Adipocyte (in vitro differentiated cells): ENCODE measurements around the gene SIGLEC11.
A peak's percentile ranks its signal among the peaks of the same experiment; 100 is the strongest.
"Not testable (repeated sequence)": the region's sequence is repeated elsewhere in the genome, so short reads cannot be mapped to it uniquely, and the experiment has no call there.

Experiments
- DNase-seq: peaks from one replicate; pipeline ENCODE4 v3.0.0-alpha.2; 2015; ENCODE audit warnings: low read depth
- H3K27me3 ChIP-seq: replicated peaks from 2 replicates; pipeline ENCODE4 v1.7.0; 2013; ENCODE audit warnings: mild to moderate bottlenecking, low read length, moderate library complexity; ENCODE audit not compliant: control insufficient read depth, insufficient read depth
- H3K36me3 ChIP-seq: 2 replicates; pipeline ENCODE4 v1.7.0; 2013; ENCODE audit warnings: low read length, mild to moderate bottlenecking, moderate library complexity; ENCODE audit not compliant: control insufficient read depth, insufficient read depth, severe bottlenecking
- H3K4me1 ChIP-seq: 2 replicates; pipeline ENCODE4 v1.7.0; 2013; ENCODE audit warnings: mild to moderate bottlenecking, low read length, moderate library complexity; ENCODE audit not compliant: control insufficient read depth, insufficient read depth
- H3K4me3 ChIP-seq: 2 replicates; pipeline ENCODE4 v1.7.0; 2013; ENCODE audit warnings: mild to moderate bottlenecking, low read length, moderate library complexity
- H3K9ac ChIP-seq: 2 replicates; pipeline ENCODE4 v1.7.0; 2013; ENCODE audit warnings: mild to moderate bottlenecking, low read length, moderate library complexity
- H3K9me3 ChIP-seq: 2 replicates; pipeline ENCODE4 v1.7.0; 2013; ENCODE audit warnings: mild to moderate bottlenecking, low read length, moderate library complexity; ENCODE audit not compliant: control insufficient read depth

Gene SIGLEC11

DNA sequence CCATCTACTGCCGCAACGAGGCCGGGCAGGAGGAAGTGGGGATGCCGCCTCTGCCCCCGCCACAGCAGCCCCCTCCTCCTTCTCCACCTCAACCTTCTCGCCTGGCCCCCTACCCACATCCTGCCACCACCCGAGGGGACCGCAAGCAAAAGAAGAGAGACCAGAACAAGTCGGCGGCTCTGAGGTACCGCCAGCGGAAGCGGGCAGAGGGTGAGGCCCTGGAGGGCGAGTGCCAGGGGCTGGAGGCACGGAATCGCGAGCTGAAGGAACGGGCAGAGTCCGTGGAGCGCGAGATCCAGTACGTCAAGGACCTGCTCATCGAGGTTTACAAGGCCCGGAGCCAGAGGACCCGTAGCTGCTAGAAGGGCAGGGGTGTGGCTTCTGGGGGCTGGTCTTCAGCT, 28.2 kb downstream of the SIGLEC11 start:
- Histone ChIP-seq H3K4me3 (no peak overlapping the region), H3K36me3 (peaks cover 24% of the 10 kb centered on the region), H3K9me3 (no peaks in the 10 kb centered on the region), H3K4me1 (peaks cover 7% of the 10 kb centered on the region), H3K27me3 (no peaks in the 10 kb centered on the region), H3K9ac (no peak overlapping the region)
- DNase-seq: no peak

DNA sequence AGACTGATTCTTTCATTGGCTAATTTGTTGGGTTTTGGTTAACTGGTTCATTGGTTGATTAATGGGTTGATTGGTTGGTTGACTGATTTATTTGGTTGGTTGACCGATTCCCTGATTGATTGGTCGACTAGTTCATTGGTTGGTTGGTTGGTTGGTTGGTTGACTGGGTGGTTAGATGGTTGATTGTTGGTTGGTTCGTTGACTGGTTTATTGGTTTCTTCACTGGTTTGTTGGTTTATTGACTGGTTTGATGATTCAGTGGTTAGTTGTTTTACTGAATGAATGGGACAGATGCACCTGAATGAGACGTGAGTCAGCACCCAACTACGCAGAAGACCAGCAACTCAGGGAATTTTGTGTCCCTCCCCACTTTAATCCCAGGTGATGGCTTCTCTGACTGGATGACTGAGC, 28.9 kb downstream of the SIGLEC11 start:
- peaks cover 12% of the 10 kb centered on the region for H3K4me1 ChIP-seq
- H3K36me3 ChIP-seq: peaks cover 28% of the 10 kb centered on the region
- H3K27me3 ChIP-seq: no peaks in the 10 kb centered on the region
- H3K4me3 ChIP-seq: peak overlapping the region; percentile 97
- H3K9ac ChIP-seq: no peak overlapping the region
- no peaks in the 10 kb centered on the region for H3K9me3 ChIP-seq
- no peak for DNase-seq

DNA sequence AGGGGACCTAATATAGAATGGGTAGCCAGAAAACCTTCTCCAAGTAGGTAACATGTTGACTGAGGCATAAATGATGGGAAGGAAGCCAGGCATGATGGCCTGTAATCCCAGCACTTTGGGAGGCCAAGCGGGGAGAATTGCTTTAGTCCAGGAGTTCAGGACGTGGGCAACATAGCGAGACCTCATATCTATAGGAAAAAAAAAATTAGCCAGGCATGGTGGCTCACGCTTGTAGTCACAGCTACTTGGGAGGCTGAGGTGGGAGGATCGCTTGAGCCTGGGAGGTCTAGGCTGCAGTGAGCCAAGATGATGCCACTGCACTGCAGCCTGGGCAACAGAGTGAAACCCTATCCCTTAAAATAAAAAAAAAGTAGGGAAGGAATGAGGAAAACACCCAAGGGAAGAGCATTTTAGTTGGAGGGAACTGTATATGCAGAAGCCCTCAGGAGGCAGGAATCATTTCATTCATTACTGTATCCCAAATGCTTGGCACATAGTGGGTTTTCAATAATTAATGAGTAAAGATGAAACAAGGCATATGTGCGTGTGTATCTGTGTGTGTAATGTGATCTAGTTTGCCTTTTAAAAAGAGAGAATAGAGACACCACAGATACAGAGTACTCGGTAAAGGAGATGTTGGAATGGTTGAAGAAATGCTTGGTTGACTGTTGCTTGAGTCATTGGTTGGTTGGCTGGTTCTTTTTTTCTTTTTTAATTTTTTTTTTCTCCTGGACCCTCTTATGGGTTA, 29.5 kb downstream of the SIGLEC11 start:
- no peaks in the 10 kb centered on the region for H3K9me3 ChIP-seq
- DNase-seq: no peak
- H3K9ac ChIP-seq: no peak overlapping the region
- H3K36me3 ChIP-seq: peaks cover 31% of the 10 kb centered on the region
- H3K4me1 ChIP-seq: peaks cover 12% of the 10 kb centered on the region
- H3K4me3 ChIP-seq: peak overlapping the region; percentile 97
- no peaks in the 10 kb centered on the region for H3K27me3 ChIP-seq

DNA sequence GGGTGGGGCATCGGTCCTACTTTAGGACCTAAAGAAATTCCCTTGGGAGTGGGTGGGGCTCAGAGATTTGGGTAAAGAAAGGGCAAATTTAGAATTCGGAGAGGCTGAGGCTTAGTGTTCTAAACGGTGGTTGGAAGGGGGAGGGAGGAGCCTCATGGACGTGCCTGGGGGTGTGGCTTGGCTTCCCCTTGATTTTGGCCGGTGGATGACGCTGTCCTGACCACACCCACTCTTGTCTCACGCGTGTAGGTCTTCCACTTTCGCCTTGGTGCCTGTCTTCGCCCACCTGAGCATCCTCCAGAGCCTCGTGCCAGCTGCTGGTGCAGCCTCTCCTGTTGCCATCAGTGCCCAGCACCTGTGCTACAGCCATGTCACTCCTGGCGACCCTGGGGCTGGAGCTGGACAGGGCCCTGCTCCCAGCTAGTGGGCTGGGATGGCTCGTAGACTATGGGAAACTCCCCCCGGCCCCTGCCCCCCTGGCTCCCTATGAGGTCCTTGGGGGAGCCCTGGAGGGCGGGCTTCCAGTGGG, 30.4 kb downstream of the SIGLEC11 start:
- H3K4me3 ChIP-seq: peak overlapping the region; percentile 97
- H3K9ac ChIP-seq: peak overlapping the region; percentile 46
- DNase-seq: peak; percentile 24
- no peaks in the 10 kb centered on the region for H3K9me3 ChIP-seq
- H3K27me3 ChIP-seq: no peaks in the 10 kb centered on the region
- peaks cover 12% of the 10 kb centered on the region for H3K4me1 ChIP-seq
- H3K36me3 ChIP-seq: peaks cover 31% of the 10 kb centered on the region

DNA sequence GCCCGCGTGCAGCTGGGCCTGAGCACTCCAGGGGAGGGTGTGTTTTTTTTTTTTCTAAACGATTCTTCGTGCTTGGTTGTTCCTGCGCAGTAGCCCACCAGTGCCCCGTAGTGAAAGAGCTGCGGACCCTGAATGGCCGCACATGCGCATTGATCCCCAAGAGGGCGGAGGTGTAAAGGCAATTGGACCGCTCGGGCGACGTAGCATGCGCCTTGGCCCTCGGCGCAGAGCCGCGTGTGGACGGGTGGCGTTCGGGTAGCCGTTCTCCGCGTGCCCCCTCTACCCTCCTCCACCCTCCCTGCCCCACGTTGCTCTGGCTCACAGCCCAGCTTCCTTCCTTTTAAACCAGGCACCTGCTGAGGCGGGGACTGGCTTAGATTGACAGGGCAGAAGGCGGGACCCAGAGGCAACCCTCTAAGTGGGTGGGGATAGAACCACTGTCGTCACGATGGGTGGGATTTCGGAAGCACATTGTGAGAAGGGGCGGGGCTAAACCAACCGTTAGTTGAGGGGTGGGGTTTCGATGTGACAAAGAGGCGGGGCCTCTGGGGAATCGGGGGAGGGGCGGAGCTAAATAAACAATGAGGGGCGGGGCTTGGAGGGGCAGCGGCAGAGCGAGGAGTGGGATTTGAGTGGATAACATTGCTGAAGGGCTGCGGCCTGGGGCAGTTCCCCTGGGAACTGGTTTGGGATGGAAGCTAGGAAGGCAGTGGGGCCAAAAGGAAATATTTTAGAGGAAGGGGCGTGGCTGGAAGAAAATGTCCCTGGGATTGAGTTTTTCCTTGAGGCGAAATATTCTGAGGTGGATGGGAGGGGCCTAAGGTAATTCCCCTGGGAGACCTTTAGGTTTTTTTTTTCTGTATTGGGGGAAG, 31.1 kb downstream of the SIGLEC11 start:
- Histone ChIP-seq H3K27me3 (no peaks in the 10 kb centered on the region), H3K4me3 (peak overlapping the region; percentile 97), H3K9me3 (no peaks in the 10 kb centered on the region), H3K4me1 (peaks cover 13% of the 10 kb centered on the region), H3K36me3 (peaks cover 31% of the 10 kb centered on the region), H3K9ac (peak overlapping the region; percentile 93)
- DNase-seq: peak; percentile 98

GRCh38 chr19:49929121-49929610, 31.8 kb downstream of the SIGLEC11 start, which contains the start of the genes ATF5 and NUP62:
Gene ATF5 (plus strand): TSS chr19:49929205. CDS start chr19:49930851, 1,646 bp downstream.
Gene NUP62 (minus strand): TSS chr19:49929504. CDS start chr19:49909807, 19,697 bp downstream.
- H3K27me3 ChIP-seq: no peaks in the 10 kb centered on the region
- DNase-seq: peak; percentile 92
- H3K4me1 ChIP-seq: peaks cover 20% of the 10 kb centered on the region
- no peaks in the 10 kb centered on the region for H3K9me3 ChIP-seq
- H3K9ac ChIP-seq: peak within 1 kb of the TSS; percentile 93
- H3K4me3 ChIP-seq: peak within 1 kb of the TSS; percentile 97
- peaks cover 31% of the 10 kb centered on the region for H3K36me3 ChIP-seq

- H3K9me3 ChIP-seq: no peaks in the 10 kb centered on the region
- peak overlapping the region; percentile 17 for H3K9ac ChIP-seq
- H3K27me3 ChIP-seq: no peaks in the 10 kb centered on the region
- H3K4me3 ChIP-seq: peak overlapping the region; percentile 29
- H3K4me1 ChIP-seq: peaks cover 27% of the 10 kb centered on the region
- DNase-seq: no peak
- peaks cover 23% of the 10 kb centered on the region for H3K36me3 ChIP-seq
Measured at GRCh38 chr19:49927526-49928264, 33.3 kb downstream of the SIGLEC11 start.

GRCh38 chr19:49926515-49926914, 34.5 kb downstream of the SIGLEC11 start:
- no peaks in the 10 kb centered on the region for H3K27me3 ChIP-seq
- H3K4me1 ChIP-seq: peaks cover 39% of the 10 kb centered on the region
- H3K4me3 ChIP-seq: no peak overlapping the region
- H3K9ac ChIP-seq: no peak overlapping the region
- H3K36me3 ChIP-seq: peaks cover 14% of the 10 kb centered on the region
- no peak for DNase-seq
- no peaks in the 10 kb centered on the region for H3K9me3 ChIP-seq

DNA sequence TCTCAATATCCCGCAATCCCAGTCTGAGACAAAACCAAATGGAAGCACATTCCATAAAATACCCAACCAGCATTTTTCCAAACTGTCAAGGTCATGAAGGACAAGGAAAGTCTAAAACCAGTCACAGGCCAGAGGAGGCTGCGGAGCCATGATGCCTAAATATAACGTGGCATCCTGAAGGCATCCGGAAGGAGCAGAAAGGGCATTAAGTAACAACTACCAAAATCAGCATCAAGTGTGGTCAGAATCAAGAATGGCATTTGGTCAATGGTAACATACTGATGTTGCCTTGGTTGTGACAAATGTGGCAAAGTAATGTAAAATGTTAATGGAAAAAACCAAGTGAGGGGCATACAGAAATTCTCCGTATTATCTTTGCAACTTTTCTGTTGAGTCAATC, 35.5 kb downstream of the SIGLEC11 start:
- no peak for DNase-seq
- H3K36me3 ChIP-seq: peaks cover 8% of the 10 kb centered on the region
- H3K9me3 ChIP-seq: no peaks in the 10 kb centered on the region

GRCh38 chr19:49924881-49925210, 36.1 kb downstream of the SIGLEC11 start:
- H3K36me3 ChIP-seq: peaks cover 10% of the 10 kb centered on the region

More for the DNA sequence above, 35.5 kb downstream of the SIGLEC11 start:
- H3K4me1 ChIP-seq: peaks cover 37% of the 10 kb centered on the region
- no peak overlapping the region for H3K9ac ChIP-seq
- no peak overlapping the region for H3K4me3 ChIP-seq
- H3K27me3 ChIP-seq: no peaks in the 10 kb centered on the region

More at GRCh38 chr19:49924881-49925210, 36.1 kb downstream of the SIGLEC11 start:
- not testable (repeated sequence) for H3K27me3 ChIP-seq, DNase-seq, H3K9me3 ChIP-seq
- Histone ChIP-seq H3K9ac (peak overlapping the region; percentile 32), H3K4me1 (peaks cover 36% of the 10 kb centered on the region), H3K4me3 (peak overlapping the region; percentile 44)
